K562 (cell line): ENCODE measurements around the gene PCID2. TPM values are rescaled to one million over a fixed set of nuclear protein-coding genes. Genes with fewer than 3 reads are reported as not detected.
A peak's percentile ranks its signal among the peaks of the same experiment; 100 is the strongest.

Experiments used
- CBX2 ChIP-seq: fragments of 200-600 bp; sonication (generic); IDR thresholded peaks from one replicate; pipeline ENCODE4 v1.6.1; 2012; ENCODE audit warnings: mild to moderate bottlenecking, low read length, inconsistent platforms; ENCODE audit not compliant: insufficient read depth, poor library complexity, severe bottlenecking
- GATA2 ChIP-seq: sonication (generic); formaldehyde crosslinking; IDR thresholded peaks from 2 replicates; pipeline ENCODE4 v1.4.0; 2020; ENCODE audit warnings: mild to moderate bottlenecking, missing genetic modification reagents
- HNRNPK ChIP-seq: fragments of 200-400 bp; formaldehyde crosslinking; IDR thresholded peaks from one replicate; pipeline ENCODE4 v1.6.1; 2018; ENCODE audit warnings: mild to moderate bottlenecking, low read depth, low read length; ENCODE audit not compliant: poor library complexity, severe bottlenecking
- MECOM ChIP-seq: fragments of 250-450 bp; sonication (Bioruptor Pico); IDR thresholded peaks from 2 replicates; pipeline ENCODE4 v1.8.0; 2022; ENCODE audit warnings: inconsistent platforms
- TSC22D4 ChIP-seq: fragments of 450-650 bp; IDR thresholded peaks from 2 replicates; pipeline ENCODE4 v1.6.1; 2016; ENCODE audit warnings: missing genetic modification characterization, missing biosample characterization, control low read depth
- ZEB2 ChIP-seq: fragments of 450-650 bp; IDR thresholded peaks from 2 replicates; pipeline ENCODE4 v1.6.1; 2016
- polyA plus RNA-seq, 8 experiments: library from polyadenylated mRNA; depleted of rRNA in 4 of 8; stranded (reverse) in 5 of 8; unstranded in 3 of 8; fragments of >200 nt; fragmentation: Nextera tagmentation in 2 of 8; fragmentation: Illumina TruSeq in 1 of 8; extraction: Ambion mirVana in 2 of 8; extraction: Trizol in 1 of 8; gene quantifications; 2 replicates each; pipeline versions ENCODE4 v1.2.1 to v1.2.3, GENCODE V29; 2011 to 2014; ENCODE audit warnings: inconsistent platforms in 1 of 8, missing spikeins in 1 of 8
- total RNA-seq, 7 experiments: library from RNA; depleted of rRNA in 6 of 7; stranded (reverse); fragments of >200 nt in 6 of 7; fragmentation: Illumina TruSeq in 2 of 7; extraction: Trizol in 2 of 7; gene quantifications; 2 replicates each; pipeline versions ENCODE4 v1.2.1 to v1.2.3, GENCODE V29; 2011 to 2021; ENCODE audit warnings: low replicate concordance in 1 of 7
- TF ChIP-seq, protein P1 (sequence below): fragments of 450-650 bp; IDR thresholded peaks from 2 replicates; pipeline ENCODE4 v1.6.1; 2016; ENCODE audit warnings: mild to moderate bottlenecking
- TF ChIP-seq, protein P2 (sequence below): fragments of 250-450 bp; sonication (Bioruptor Pico); IDR thresholded peaks from 2 replicates; pipeline ENCODE4 v1.8.0; 2021; ENCODE audit warnings: moderate library complexity, mild to moderate bottlenecking, inconsistent platforms
- TF ChIP-seq, protein P3 (sequence below): fragments of 450-650 bp; IDR thresholded peaks from 2 replicates; pipeline ENCODE4 v1.6.1; 2016; ENCODE audit warnings: low read depth
- TF ChIP-seq, protein P4 (sequence below): sonication (generic); formaldehyde crosslinking; IDR thresholded peaks from 2 replicates; pipeline ENCODE4 v1.8.1; 2023; ENCODE audit warnings: mild to moderate bottlenecking, missing genetic modification reagents
- TF ChIP-seq, protein P5 (sequence below): IDR thresholded peaks from 3 replicates; pipeline ENCODE4 v1.6.1; 2011; ENCODE audit warnings: borderline replicate concordance, mild to moderate bottlenecking, moderate library complexity; ENCODE audit not compliant: insufficient read length; ENCODE audit errors: extremely low read depth

Gene PCID2
- total and polyA plus RNA-seq, 9 of the 15 experiments (the other 6 are each of a cell fraction or from before 2014, with no cell fraction given): 39.6 to 117 (median 59.6) TPM

DNA sequence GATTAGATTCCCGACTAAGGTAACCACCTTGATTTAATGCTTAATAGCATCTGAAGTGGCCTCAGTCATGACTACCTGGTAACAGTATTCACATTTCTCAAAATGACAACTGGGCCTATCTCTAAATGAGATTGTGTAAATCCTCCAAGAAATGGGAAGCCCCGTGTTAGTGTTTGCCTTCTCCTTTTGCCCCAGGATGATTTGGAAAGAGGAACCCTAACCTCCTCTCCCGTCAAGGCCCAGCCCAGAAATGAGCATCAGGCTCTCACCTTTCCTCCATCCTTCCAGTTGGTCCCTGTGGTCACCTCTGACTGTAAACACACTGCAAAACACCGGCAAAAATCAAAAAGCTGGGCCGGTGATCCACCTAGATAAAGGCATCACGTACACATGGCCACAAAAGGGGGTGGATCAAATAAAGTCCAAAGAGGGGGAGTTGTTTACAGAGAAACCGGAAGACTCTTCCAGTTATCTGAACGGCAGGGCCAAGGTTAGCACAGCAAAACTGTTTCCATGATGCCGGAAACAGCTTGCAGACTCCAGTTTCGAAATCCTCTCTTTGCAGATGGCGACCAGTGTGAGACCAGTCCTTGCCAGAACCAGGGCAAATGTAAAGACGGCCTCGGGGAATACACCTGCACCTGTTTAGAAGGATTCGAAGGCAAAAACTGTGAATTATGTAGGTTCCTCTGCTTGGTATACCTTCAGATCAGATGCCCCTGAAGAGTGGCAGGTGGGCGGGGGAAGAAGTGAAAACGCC lies 69.5 kb downstream of the PCID2 start (continued):
- TF ChIP-seq, protein P1, sequence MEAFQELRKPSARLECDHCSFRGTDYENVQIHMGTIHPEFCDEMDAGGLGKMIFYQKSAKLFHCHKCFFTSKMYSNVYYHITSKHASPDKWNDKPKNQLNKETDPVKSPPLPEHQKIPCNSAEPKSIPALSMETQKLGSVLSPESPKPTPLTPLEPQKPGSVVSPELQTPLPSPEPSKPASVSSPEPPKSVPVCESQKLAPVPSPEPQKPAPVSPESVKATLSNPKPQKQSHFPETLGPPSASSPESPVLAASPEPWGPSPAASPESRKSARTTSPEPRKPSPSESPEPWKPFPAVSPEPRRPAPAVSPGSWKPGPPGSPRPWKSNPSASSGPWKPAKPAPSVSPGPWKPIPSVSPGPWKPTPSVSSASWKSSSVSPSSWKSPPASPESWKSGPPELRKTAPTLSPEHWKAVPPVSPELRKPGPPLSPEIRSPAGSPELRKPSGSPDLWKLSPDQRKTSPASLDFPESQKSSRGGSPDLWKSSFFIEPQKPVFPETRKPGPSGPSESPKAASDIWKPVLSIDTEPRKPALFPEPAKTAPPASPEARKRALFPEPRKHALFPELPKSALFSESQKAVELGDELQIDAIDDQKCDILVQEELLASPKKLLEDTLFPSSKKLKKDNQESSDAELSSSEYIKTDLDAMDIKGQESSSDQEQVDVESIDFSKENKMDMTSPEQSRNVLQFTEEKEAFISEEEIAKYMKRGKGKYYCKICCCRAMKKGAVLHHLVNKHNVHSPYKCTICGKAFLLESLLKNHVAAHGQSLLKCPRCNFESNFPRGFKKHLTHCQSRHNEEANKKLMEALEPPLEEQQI: no peak
- TF ChIP-seq HNRNPK: no peak
- TF ChIP-seq, protein P2, sequence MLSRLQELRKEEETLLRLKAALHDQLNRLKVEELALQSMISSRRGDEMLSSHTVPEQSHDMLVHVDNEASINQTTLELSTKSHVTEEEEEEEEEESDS (CRISPR knock-in tag): no peak
- 0 out of 2 replicates have a peak, but pooled peaks have one; percentile 37 for TF ChIP-seq ZEB2
- TF ChIP-seq, protein P3, sequence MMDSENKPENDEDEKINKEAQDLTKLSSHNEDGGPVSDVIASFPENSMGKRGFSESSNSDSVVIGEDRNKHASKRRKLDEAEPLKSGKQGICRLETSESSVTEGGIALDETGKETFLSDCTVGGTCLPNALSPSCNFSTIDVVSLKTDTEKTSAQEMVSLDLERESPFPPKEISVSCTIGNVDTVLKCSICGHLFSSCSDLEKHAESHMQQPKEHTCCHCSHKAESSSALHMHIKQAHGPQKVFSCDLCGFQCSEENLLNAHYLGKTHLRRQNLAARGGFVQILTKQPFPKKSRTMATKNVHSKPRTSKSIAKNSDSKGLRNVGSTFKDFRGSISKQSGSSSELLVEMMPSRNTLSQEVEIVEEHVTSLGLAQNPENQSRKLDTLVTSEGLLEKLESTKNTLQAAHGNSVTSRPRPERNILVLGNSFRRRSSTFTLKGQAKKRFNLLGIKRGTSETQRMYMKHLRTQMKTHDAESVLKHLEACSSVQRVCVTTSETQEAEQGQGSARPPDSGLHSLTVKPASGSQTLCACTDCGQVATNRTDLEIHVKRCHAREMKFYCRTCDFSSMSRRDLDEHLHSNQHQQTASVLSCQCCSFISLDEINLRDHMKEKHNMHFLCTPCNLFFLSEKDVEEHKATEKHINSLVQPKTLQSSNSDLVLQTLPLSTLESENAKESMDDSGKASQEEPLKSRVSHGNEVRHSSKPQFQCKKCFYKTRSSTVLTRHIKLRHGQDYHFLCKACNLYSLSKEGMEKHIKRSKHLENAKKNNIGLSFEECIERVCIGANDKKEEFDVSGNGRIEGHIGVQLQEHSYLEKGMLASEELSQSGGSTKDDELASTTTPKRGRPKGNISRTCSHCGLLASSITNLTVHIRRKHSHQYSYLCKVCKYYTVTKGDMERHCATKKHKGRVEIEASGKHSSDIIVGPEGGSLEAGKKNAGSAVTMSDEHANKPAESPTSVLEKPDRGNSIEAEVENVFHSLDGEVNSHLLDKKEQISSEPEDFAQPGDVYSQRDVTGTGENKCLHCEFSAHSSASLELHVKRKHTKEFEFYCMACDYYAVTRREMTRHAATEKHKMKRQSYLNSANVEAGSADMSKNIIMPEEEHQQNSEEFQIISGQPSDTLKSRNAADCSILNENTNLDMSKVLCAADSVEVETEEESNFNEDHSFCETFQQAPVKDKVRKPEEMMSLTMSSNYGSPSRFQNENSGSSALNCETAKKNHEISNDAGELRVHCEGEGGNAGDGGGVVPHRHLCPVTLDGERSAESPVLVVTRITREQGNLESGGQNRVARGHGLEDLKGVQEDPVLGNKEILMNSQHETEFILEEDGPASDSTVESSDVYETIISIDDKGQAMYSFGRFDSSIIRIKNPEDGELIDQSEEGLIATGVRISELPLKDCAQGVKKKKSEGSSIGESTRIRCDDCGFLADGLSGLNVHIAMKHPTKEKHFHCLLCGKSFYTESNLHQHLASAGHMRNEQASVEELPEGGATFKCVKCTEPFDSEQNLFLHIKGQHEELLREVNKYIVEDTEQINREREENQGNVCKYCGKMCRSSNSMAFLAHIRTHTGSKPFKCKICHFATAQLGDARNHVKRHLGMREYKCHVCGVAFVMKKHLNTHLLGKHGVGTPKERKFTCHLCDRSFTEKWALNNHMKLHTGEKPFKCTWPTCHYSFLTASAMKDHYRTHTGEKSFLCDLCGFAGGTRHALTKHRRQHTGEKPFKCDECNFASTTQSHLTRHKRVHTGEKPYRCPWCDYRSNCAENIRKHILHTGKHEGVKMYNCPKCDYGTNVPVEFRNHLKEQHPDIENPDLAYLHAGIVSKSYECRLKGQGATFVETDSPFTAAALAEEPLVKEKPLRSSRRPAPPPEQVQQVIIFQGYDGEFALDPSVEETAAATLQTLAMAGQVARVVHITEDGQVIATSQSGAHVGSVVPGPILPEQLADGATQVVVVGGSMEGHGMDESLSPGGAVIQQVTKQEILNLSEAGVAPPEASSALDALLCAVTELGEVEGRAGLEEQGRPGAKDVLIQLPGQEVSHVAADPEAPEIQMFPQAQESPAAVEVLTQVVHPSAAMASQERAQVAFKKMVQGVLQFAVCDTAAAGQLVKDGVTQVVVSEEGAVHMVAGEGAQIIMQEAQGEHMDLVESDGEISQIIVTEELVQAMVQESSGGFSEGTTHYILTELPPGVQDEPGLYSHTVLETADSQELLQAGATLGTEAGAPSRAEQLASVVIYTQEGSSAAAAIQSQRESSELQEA: no peak
- TF ChIP-seq, protein P4, sequence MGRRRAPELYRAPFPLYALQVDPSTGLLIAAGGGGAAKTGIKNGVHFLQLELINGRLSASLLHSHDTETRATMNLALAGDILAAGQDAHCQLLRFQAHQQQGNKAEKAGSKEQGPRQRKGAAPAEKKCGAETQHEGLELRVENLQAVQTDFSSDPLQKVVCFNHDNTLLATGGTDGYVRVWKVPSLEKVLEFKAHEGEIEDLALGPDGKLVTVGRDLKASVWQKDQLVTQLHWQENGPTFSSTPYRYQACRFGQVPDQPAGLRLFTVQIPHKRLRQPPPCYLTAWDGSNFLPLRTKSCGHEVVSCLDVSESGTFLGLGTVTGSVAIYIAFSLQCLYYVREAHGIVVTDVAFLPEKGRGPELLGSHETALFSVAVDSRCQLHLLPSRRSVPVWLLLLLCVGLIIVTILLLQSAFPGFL (CRISPR knock-in tag): no peak
- no peak for TF ChIP-seq TSC22D4 (tag)
- no peak for TF ChIP-seq GATA2
- TF ChIP-seq, protein P5, sequence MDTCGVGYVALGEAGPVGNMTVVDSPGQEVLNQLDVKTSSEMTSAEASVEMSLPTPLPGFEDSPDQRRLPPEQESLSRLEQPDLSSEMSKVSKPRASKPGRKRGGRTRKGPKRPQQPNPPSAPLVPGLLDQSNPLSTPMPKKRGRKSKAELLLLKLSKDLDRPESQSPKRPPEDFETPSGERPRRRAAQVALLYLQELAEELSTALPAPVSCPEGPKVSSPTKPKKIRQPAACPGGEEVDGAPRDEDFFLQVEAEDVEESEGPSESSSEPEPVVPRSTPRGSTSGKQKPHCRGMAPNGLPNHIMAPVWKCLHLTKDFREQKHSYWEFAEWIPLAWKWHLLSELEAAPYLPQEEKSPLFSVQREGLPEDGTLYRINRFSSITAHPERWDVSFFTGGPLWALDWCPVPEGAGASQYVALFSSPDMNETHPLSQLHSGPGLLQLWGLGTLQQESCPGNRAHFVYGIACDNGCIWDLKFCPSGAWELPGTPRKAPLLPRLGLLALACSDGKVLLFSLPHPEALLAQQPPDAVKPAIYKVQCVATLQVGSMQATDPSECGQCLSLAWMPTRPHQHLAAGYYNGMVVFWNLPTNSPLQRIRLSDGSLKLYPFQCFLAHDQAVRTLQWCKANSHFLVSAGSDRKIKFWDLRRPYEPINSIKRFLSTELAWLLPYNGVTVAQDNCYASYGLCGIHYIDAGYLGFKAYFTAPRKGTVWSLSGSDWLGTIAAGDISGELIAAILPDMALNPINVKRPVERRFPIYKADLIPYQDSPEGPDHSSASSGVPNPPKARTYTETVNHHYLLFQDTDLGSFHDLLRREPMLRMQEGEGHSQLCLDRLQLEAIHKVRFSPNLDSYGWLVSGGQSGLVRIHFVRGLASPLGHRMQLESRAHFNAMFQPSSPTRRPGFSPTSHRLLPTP: no peak
- no peak for TF ChIP-seq CBX2
- no peak for TF ChIP-seq MECOM (CRISPR knock-in tag)
